Caco-2 (cell line): ENCODE data around the gene KLK7. TPM values are rescaled to one million over a fixed set of nuclear protein-coding genes. Genes with fewer than 3 reads are reported as not detected.

Experiments used
- BruUV-seq: library from RNA; stranded (reverse); fragments of 400-500 nt; replicated peaks from 2 replicates; lab custom pipeline; 2021; lab: Mats Ljungman, UMichigan
- CTCF ChIA-PET: fragments of 300-600 bp; sonication (Branson Sonifier 250); formaldehyde crosslinking; loops from one replicate; lab custom pipeline; 2022; ENCODE audit warnings: antibody characterized with exemption; lab: Charles Lee
- POLR2A ChIA-PET: fragments of 300-600 bp; sonication (Branson Sonifier 250); formaldehyde crosslinking; loops from one replicate; lab custom pipeline; 2022; ENCODE audit warnings: antibody characterized with exemption; lab: Charles Lee
- DNase-seq, 2 experiments: peaks; one replicate each; pipeline versions ENCODE4 v3.0.0 to v3.0.0-alpha.2; 2020 to 2022
- H3K27me3 ChIP-seq: replicated peaks from 2 replicates; pipeline ENCODE4 v1.6.0; 2011; ENCODE audit warnings: low read length; ENCODE audit not compliant: control insufficient read depth, insufficient read depth
- H3K36me3 ChIP-seq: 2 replicates; pipeline ENCODE4 v1.5.1; 2011; ENCODE audit warnings: low read length; ENCODE audit not compliant: control insufficient read depth, insufficient read depth
- H3K4me1 ChIP-seq: fragments of 250-450 bp; sonication (Bioruptor Pico); 2 replicates; pipeline ENCODE4 v1.5.1; 2020; ENCODE audit warnings: mild to moderate bottlenecking
- H3K4me3 ChIP-seq: 2 replicates; pipeline ENCODE4 v1.5.1; 2011; ENCODE audit warnings: low read depth, mild to moderate bottlenecking, control low read depth, low read length
- H3K9me3 ChIP-seq: fragments of 250-450 bp; sonication (Bioruptor Pico); 2 replicates; pipeline ENCODE4 v1.5.1; 2020; ENCODE audit warnings: mild to moderate bottlenecking, moderate library complexity
- H3K27ac Mint-ChIP-seq: one replicate; pipeline ENCODE4 v1.8.0; 2022; ENCODE audit warnings: mixed read lengths; ENCODE audit not compliant: unreplicated experiment
- H3K27me3 Mint-ChIP-seq: one replicate; pipeline ENCODE4 v1.8.0; 2022; ENCODE audit warnings: mixed read lengths; ENCODE audit not compliant: insufficient read depth, unreplicated experiment
- H3K36me3 Mint-ChIP-seq: one replicate; pipeline ENCODE4 v1.8.0; 2022; ENCODE audit warnings: mild to moderate bottlenecking, mixed read lengths; ENCODE audit not compliant: insufficient read depth, unreplicated experiment
- H3K4me1 Mint-ChIP-seq: one replicate; pipeline ENCODE4 v1.8.0; 2022; ENCODE audit warnings: low read depth, mixed read lengths; ENCODE audit not compliant: unreplicated experiment
- H3K4me3 Mint-ChIP-seq: one replicate; pipeline ENCODE4 v1.8.0; 2022; ENCODE audit warnings: mild to moderate bottlenecking, moderate library complexity, mixed read lengths; ENCODE audit not compliant: unreplicated experiment
- H3K9me3 Mint-ChIP-seq: one replicate; pipeline ENCODE4 v1.8.0; 2022; ENCODE audit warnings: mixed read lengths; ENCODE audit not compliant: unreplicated experiment
- intact Hi-C: fragments of 100-400 bp; cut with micrococcal nuclease; formaldehyde crosslinking; loops from one replicate; pipeline ENCODE4 v1.10.0; 2022; ENCODE audit not compliant: unreplicated experiment
- total RNA-seq: library from RNA; stranded (reverse); gene quantifications from 2 replicates; pipeline ENCODE4 v1.2.3, GENCODE V29; 2022
- TF ChIP-seq, protein P1 (sequence below), 2 experiments: fragments of 200-600 bp in 1 of 2; IDR thresholded peaks; 1 replicate in 1 of 2; 2 replicates in 1 of 2; pipeline versions ENCODE4 v1.5.1 to v1.8.0; 2011 to 2022; ENCODE audit warnings: antibody characterized with exemption in 1 of 2, control low read depth in 1 of 2, inconsistent platforms in 1 of 2, low read depth in 1 of 2, low read length in 1 of 2, mild to moderate bottlenecking in 1 of 2, moderate library complexity in 1 of 2; ENCODE audit not compliant: insufficient read depth in 1 of 2, severe bottlenecking in 1 of 2, unreplicated experiment in 1 of 2

KLK7 gene
- total RNA-seq, 1 experiment from 2014 or later = not detected

GRCh38 chr19:50959731-50960500 is 23.8 kb downstream of the KLK7 start:
- intact Hi-C loops = no loop called here
- ChIA-PET CTCF (no interaction called here), POLR2A (no interaction called here)
- Mint-ChIP-seq H3K4me3 (no peak overlapping the region), H3K9me3 (peaks cover 34% of the 10 kb centered on the region), H3K4me1 (peaks cover 6% of the 10 kb centered on the region), H3K27ac (no peak overlapping the region), H3K27me3 (peaks cover 15% of the 10 kb centered on the region), H3K36me3 (no peaks in the 10 kb centered on the region)
- H3K27me3 ChIP-seq = no peaks in the 10 kb centered on the region
- DNase-seq = no peak
- H3K4me1 ChIP-seq = no peaks in the 10 kb centered on the region
- H3K36me3 ChIP-seq = no peaks in the 10 kb centered on the region
- H3K4me3 ChIP-seq = no peak overlapping the region
- TF ChIP-seq, protein P1, sequence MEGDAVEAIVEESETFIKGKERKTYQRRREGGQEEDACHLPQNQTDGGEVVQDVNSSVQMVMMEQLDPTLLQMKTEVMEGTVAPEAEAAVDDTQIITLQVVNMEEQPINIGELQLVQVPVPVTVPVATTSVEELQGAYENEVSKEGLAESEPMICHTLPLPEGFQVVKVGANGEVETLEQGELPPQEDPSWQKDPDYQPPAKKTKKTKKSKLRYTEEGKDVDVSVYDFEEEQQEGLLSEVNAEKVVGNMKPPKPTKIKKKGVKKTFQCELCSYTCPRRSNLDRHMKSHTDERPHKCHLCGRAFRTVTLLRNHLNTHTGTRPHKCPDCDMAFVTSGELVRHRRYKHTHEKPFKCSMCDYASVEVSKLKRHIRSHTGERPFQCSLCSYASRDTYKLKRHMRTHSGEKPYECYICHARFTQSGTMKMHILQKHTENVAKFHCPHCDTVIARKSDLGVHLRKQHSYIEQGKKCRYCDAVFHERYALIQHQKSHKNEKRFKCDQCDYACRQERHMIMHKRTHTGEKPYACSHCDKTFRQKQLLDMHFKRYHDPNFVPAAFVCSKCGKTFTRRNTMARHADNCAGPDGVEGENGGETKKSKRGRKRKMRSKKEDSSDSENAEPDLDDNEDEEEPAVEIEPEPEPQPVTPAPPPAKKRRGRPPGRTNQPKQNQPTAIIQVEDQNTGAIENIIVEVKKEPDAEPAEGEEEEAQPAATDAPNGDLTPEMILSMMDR (IDR thresholded peaks at IDR 0.05; ENCODE audit: insufficient read depth in 1 of 2, low read depth in 1 of 2, low read length in 1 of 2, severe bottlenecking in 1 of 2, unreplicated experiment in 1 of 2) = no peak
- BruUV-seq = no TSS peak
- H3K9me3 ChIP-seq = no peaks in the 10 kb centered on the region

DNA sequence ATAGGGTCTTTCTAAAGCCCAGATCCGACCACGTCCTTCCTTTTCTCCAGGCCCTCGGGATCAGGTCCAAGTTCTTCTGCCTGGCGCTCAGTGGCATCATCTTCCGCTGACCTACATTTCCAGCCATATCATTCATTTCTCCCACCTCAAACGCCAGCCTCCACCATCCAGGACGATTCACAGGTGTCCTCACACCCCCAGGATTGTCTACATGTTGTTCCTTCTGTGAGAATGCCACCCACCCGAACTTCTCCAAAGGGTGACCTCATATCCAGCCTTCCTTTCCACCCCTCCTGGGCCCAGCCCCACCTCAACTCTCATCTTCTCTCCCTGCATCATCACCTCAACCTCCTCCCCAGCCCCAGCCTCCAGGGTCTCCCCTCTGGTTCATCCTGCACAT is 26.1 kb downstream of the KLK7 start:
- intact Hi-C loops = no loop called here
- POLR2A ChIA-PET = no interaction called here
- Histone ChIP-seq H3K9me3 (no peaks in the 10 kb centered on the region), H3K27me3 (no peaks in the 10 kb centered on the region), H3K4me1 (no peaks in the 10 kb centered on the region), H3K36me3 (no peaks in the 10 kb centered on the region), H3K4me3 (no peak overlapping the region)
- H3K4me3 Mint-ChIP-seq = no peak overlapping the region
- H3K27me3 Mint-ChIP-seq = peaks cover 20% of the 10 kb centered on the region
- no peak for DNase-seq
- H3K27ac Mint-ChIP-seq = no peak overlapping the region
- peaks cover 27% of the 10 kb centered on the region for H3K9me3 Mint-ChIP-seq
- TF ChIP-seq, protein P1 (IDR thresholded peaks at IDR 0.05; ENCODE audit: insufficient read depth in 1 of 2, low read depth in 1 of 2, low read length in 1 of 2, severe bottlenecking in 1 of 2, unreplicated experiment in 1 of 2) = no peak
- CTCF ChIA-PET = no interaction called here
- peaks cover 6% of the 10 kb centered on the region for H3K4me1 Mint-ChIP-seq
- BruUV-seq = no TSS peak
- no peaks in the 10 kb centered on the region for H3K36me3 Mint-ChIP-seq

- no TSS peak for BruUV-seq
- CTCF ChIA-PET = no interaction called here
- DNase-seq = no peak
These were observed 30.8 kb downstream of the KLK7 start, which contains the start of gene KLK5 for GRCh38 chr19:50952910-50953309. Gene KLK5, minus strand, starts transcription at chr19:50953038. Its CDS starts 381 bp downstream, at chr19:50952657.

More at GRCh38 chr19:50952910-50953309, 30.8 kb downstream of the KLK7 start, which contains the start of gene KLK5:
- Mint-ChIP-seq H3K27ac (no peak within 1 kb of the TSS), H3K4me1 (no peaks in the 10 kb centered on the region), H3K9me3 (no peaks in the 10 kb centered on the region), H3K36me3 (no peaks in the 10 kb centered on the region), H3K4me3 (no peak within 1 kb of the TSS), H3K27me3 (peaks cover 14% of the 10 kb centered on the region)
- no peaks in the 10 kb centered on the region for H3K36me3 ChIP-seq
- H3K9me3 ChIP-seq = no peaks in the 10 kb centered on the region
- no peaks in the 10 kb centered on the region for H3K27me3 ChIP-seq
- TF ChIP-seq, protein P1 (IDR thresholded peaks at IDR 0.05; ENCODE audit: insufficient read depth in 1 of 2, low read depth in 1 of 2, low read length in 1 of 2, severe bottlenecking in 1 of 2, unreplicated experiment in 1 of 2) = no peak
- no peak within 1 kb of the TSS for H3K4me3 ChIP-seq
- POLR2A ChIA-PET = no interaction called here
- no peaks in the 10 kb centered on the region for H3K4me1 ChIP-seq
- intact Hi-C loops = no loop called here
